ENCODE data around the gene SPATA20. TPM values are rescaled to one million over a fixed set of nuclear protein-coding genes. Genes with fewer than 3 reads are reported as not detected.
A peak's percentile ranks its signal among the peaks of the same experiment; 100 is the strongest.

The SPATA20 gene
- 8.0 TPM for total RNA-seq
- 12.4 TPM for polyA plus RNA-seq
- long read RNA-seq, donor 1, result 0 reads
- long read RNA-seq, donor 2, result 0 reads
- long read RNA-seq, donor 3, partial matches to known transcripts, result 9 of 10 reads
- long read RNA-seq, donor 3, other reads (novel, unspliced or antisense), result 0 of 10 reads
- long read RNA-seq, donor 4, partial matches to known transcripts, result 0 of 1 reads
- long read RNA-seq, donor 4, other reads (novel, unspliced or antisense), result 0 of 1 reads
- long read RNA-seq, donor 5, partial matches to known transcripts, result 28 of 31 reads
- long read RNA-seq, donor 5, other reads (novel, unspliced or antisense), result 0 of 31 reads
- long read RNA-seq, donor 6, partial matches to known transcripts, result 11 of 12 reads
- long read RNA-seq, donor 6, other reads (novel, unspliced or antisense), result 0 of 12 reads
- long read RNA-seq, donor 7, partial matches to known transcripts, result 0 of 1 reads
- long read RNA-seq, donor 7, other reads (novel, unspliced or antisense), result 0 of 1 reads
- long read RNA-seq, donor 8, partial matches to known transcripts, result 0 of 2 reads
- long read RNA-seq, donor 8, other reads (novel, unspliced or antisense), result 0 of 2 reads
- long read RNA-seq, donor 9, partial matches to known transcripts, result 0 of 1 reads
- long read RNA-seq, donor 9, other reads (novel, unspliced or antisense), result 0 of 1 reads
- long read RNA-seq, donor 10, result 0 reads

DNA sequence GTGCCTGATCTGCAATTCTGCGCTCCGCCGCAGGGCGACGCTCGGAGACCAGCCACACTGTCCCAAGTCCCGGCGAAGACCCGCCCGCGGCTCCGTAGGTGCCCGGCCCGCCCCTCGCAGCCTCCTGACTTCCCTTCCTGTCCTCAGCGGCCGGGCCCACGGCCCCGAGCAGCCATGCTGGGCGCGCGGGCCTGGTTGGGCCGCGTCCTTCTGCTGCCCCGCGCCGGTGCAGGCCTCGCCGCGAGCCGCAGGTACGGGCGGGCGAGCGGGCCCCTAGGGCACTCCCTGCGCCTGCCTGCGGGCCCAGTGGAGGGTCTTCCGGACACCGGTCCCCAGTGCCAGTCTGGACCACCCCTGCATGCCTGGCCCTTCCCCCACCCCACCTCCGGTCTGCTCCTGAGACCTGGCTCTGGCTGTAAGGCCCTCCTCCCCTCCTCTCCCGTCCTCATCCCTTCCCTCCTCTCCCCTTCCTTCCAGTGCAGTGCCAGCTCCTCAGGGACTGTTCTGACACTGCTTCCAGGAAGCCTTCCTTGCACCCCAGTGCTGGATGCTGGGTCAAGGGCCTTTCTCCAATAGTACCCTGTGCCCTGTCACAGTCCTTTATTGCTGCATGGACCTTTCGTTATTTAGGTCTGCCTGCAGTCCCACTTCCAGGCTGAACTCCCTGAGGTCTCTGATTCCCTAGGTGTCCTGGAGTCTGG, at the start of gene SPATA20:
TSS of gene SPATA20 (plus strand) at position 140 of the 701 bp plus-strand sequence. CDS start at position 175, 35 bp downstream.
- 7% methylated on average over 42 of the region's 42 CpGs for WGBS
- no peaks in the 10 kb centered on the region for H3K36me3 ChIP-seq (ENCODE audit: control insufficient read depth in 2 of 2, insufficient read depth in 2 of 2, low read length in 1 of 2)
- peak within 1 kb of the TSS; percentile 8 to 34 for H3K4me3 ChIP-seq (ENCODE audit: low read length in 2 of 2)
- no peaks in the 10 kb centered on the region for H3K9me3 ChIP-seq (ENCODE audit: control insufficient read depth in 2 of 2, insufficient read depth in 1 of 2, low read length in 1 of 2)
- peaks cover 10 to 68% of the 10 kb centered on the region in 2 donors for H3K27me3 ChIP-seq (ENCODE audit: control insufficient read depth in 2 of 2, insufficient read depth in 1 of 2, low read length in 1 of 2)
- H3K27ac ChIP-seq (ENCODE audit: low read depth in 1 of 2, low read length in 1 of 2), result no peak within 1 kb of the TSS
- peaks cover 5 to 7% of the 10 kb centered on the region in 2 donors for H3K4me1 ChIP-seq (ENCODE audit: control insufficient read depth in 2 of 2, insufficient read depth in 2 of 2, low read length in 2 of 2)
- DNase-seq (ENCODE audit: low read depth in 6 of 9, low spot score in 9 of 9), result peak in 8 of 9 donors; percentile 47 to 82 (median 58)

DNA sequence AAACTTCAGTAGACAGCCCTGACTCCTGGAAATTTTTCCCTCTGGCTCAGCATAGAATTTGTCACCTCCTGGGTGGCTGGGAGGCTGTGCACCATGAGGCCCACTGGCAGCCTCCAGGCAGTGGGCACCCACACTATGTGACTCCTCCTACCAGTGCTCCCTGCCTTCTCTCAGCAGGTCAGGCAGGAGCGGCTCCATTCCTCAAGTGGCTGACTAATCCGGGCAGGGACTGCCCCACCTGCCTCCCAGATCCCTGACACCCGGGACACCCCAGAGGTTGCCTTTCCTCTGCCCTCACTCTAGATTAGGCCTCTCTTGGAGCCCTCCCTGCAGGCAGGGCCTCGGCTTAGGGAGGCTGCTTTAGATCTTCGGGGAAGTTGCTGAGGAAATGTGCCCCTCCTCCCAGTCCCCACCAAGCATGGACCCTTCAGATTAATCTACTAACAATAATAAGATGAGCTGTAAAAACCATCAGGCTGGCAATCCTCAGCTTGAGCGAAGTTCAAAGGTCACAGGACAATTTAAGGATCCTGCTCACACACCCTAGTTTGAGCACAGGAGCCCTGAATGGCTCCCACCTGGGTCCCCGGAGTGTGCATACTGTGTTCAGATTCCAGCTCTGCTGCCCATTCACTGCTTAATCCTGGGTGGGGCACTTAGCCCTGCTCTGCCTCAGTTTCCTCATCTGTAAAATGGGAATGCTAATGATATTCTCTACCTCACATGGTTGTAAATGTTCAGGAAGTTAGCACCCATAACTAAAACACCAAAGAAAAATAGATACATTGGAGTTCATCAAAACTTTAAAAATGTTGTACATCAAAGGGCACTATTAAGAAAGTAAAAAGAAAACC, 48.7 kb upstream of the SPATA20 start:
- H3K27me3 ChIP-seq (ENCODE audit: control insufficient read depth in 2 of 2, insufficient read depth in 1 of 2, low read length in 1 of 2), result peaks cover 0 to 9% of the 10 kb centered on the region in 2 donors
- H3K9me3 ChIP-seq (ENCODE audit: control insufficient read depth in 2 of 2, insufficient read depth in 1 of 2, low read length in 1 of 2), result no peaks in the 10 kb centered on the region
- no peak for DNase-seq (ENCODE audit: low read depth in 6 of 9, low spot score in 9 of 9)
- no peaks in the 10 kb centered on the region for H3K4me1 ChIP-seq (ENCODE audit: control insufficient read depth in 2 of 2, insufficient read depth in 2 of 2, low read length in 2 of 2)
- H3K4me3 ChIP-seq (ENCODE audit: low read length in 2 of 2), result no peak overlapping the region
- no peaks in the 10 kb centered on the region for H3K36me3 ChIP-seq (ENCODE audit: control insufficient read depth in 2 of 2, insufficient read depth in 2 of 2, low read length in 1 of 2)
- no peak overlapping the region for H3K27ac ChIP-seq (ENCODE audit: low read depth in 1 of 2, low read length in 1 of 2)
- 95% methylated on average over 7 of the region's 7 CpGs for WGBS

DNA sequence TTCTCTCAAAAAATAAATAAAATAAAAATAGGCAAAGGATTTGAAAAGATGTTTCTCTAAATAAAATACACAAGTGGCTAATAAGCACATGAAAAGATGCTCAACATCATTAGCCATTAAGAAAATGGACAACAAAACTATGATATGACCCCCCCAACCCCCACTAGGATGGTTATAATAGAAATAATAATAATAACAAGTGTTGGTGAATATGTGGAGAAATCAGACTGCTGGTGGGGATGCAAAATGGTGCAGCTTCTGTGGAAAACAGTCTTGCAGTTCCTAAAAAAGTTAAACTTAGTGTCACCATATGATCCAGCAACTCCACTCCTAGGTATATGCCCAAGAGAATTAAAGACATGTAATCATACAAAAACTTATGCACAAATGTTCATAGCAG, 47.7 kb upstream of the SPATA20 start:
- Histone ChIP-seq H3K27ac (ENCODE audit: low read depth in 1 of 2, low read length in 1 of 2) (no peak overlapping the region), H3K27me3 (ENCODE audit: control insufficient read depth in 2 of 2, insufficient read depth in 1 of 2, low read length in 1 of 2) (peaks cover 0 to 9% of the 10 kb centered on the region in 2 donors), H3K36me3 (ENCODE audit: control insufficient read depth in 2 of 2, insufficient read depth in 2 of 2, low read length in 1 of 2) (no peaks in the 10 kb centered on the region), H3K4me1 (ENCODE audit: control insufficient read depth in 2 of 2, insufficient read depth in 2 of 2, low read length in 2 of 2) (peaks cover 0 to 8% of the 10 kb centered on the region in 2 donors), H3K9me3 (ENCODE audit: control insufficient read depth in 2 of 2, insufficient read depth in 1 of 2, low read length in 1 of 2) (no peaks in the 10 kb centered on the region), H3K4me3 (ENCODE audit: low read length in 2 of 2) (no peak overlapping the region)
- no peak for DNase-seq (ENCODE audit: low read depth in 6 of 9, low spot score in 9 of 9)

DNA sequence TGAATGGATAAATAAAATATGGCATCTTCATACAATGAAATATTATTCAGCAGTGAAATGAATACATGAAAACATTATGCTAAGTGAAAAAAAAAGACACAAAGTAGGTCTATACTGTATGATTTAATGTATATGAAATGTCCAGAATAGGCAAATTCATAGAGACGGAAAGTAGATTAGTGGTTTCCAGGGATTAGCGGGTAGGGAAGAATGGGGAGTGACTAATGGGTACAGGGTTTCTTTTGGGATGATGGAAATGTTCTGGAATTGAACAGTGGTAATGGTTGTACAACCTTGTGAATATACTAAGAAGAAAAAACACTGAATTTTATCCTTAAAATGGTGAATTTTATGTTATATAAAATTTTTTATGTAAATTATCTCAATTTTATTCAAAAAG, 47.3 kb upstream of the SPATA20 start:
- 98% methylated on average over 2 of the region's 2 CpGs for WGBS

DNA sequence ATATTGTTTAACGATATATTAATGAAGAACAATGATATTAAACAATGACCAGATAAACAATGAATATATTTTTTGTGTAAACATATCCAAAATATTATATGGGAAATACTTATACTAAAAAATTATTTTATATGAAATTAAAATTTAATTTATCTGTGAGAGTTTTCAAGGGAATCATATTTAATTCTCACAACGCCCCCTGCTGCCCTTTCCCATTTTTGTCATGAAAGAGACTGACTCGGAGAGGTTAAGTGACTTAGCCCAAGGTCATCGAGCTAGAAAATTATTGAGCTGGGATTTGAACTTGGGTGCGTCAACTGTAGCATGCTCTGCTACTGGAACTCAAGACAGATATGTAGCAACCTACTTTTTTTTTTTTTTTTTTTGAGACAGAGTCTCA, 45.9 kb upstream of the SPATA20 start:
- H3K9me3 ChIP-seq (ENCODE audit: control insufficient read depth in 2 of 2, insufficient read depth in 1 of 2, low read length in 1 of 2), result no peaks in the 10 kb centered on the region
- no peak overlapping the region for H3K4me3 ChIP-seq (ENCODE audit: low read length in 2 of 2)
- peak in 1 of 9 donors; percentile 33 for DNase-seq (ENCODE audit: low read depth in 6 of 9, low spot score in 9 of 9)
- H3K27ac ChIP-seq (ENCODE audit: low read depth in 1 of 2, low read length in 1 of 2), result no peak overlapping the region
- peaks cover 0 to 13% of the 10 kb centered on the region in 2 donors for H3K4me1 ChIP-seq (ENCODE audit: control insufficient read depth in 2 of 2, insufficient read depth in 2 of 2, low read length in 2 of 2)
- 47% methylated on average over 5 of the region's 5 CpGs for WGBS
- H3K36me3 ChIP-seq (ENCODE audit: control insufficient read depth in 2 of 2, insufficient read depth in 2 of 2, low read length in 1 of 2), result no peaks in the 10 kb centered on the region
- peaks cover 0 to 13% of the 10 kb centered on the region in 2 donors for H3K27me3 ChIP-seq (ENCODE audit: control insufficient read depth in 2 of 2, insufficient read depth in 1 of 2, low read length in 1 of 2)

More for the DNA sequence above, 47.3 kb upstream of the SPATA20 start:
- Histone ChIP-seq H3K4me3 (ENCODE audit: low read length in 2 of 2) (no peak overlapping the region), H3K4me1 (ENCODE audit: control insufficient read depth in 2 of 2, insufficient read depth in 2 of 2, low read length in 2 of 2) (peaks cover 0 to 12% of the 10 kb centered on the region in 2 donors), H3K27me3 (ENCODE audit: control insufficient read depth in 2 of 2, insufficient read depth in 1 of 2, low read length in 1 of 2) (peaks cover 0 to 9% of the 10 kb centered on the region in 2 donors), H3K36me3 (ENCODE audit: control insufficient read depth in 2 of 2, insufficient read depth in 2 of 2, low read length in 1 of 2) (no peaks in the 10 kb centered on the region), H3K9me3 (ENCODE audit: control insufficient read depth in 2 of 2, insufficient read depth in 1 of 2, low read length in 1 of 2) (no peaks in the 10 kb centered on the region), H3K27ac (ENCODE audit: low read depth in 1 of 2, low read length in 1 of 2) (no peak overlapping the region)
- DNase-seq (ENCODE audit: low read depth in 6 of 9, low spot score in 9 of 9), result no peak

DNA sequence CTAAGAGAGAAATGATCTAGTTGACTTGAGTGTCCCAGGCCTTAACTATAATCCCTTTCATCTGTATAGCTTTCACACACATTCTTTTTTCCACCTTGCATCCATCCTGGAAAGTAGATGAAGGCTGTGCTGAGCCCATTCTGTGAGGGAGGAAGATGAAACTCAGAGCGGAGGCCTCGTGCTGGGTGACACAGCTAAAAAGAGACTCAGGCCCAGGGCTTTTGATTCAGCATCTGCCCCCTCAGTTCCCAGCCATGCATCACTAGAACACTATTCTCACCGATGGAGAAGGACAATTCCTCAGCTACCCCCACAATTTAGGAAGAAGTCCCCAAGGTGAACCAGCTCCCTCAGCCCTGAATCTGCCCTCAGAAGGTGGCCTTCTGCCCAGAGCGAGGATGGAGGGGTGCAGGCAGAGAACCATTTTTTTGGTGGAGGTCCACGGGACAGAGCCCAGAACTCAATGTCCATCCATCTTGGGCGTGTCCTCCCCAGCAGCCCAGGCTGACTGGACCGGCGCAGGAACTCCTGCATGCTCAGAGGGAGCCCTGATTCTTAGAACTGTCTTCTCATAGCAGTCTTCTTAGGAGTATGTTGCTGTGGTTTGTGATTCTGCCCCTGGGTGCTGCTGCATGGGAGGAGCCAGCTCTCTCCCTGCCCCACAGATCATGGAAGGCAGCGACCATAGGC, 44.5 kb upstream of the SPATA20 start:
- no peak for DNase-seq (ENCODE audit: low read depth in 6 of 9, low spot score in 9 of 9)
- no peak overlapping the region for H3K27ac ChIP-seq (ENCODE audit: low read depth in 1 of 2, low read length in 1 of 2)
- WGBS, result 93% methylated on average over 9 of the region's 9 CpGs

DNA sequence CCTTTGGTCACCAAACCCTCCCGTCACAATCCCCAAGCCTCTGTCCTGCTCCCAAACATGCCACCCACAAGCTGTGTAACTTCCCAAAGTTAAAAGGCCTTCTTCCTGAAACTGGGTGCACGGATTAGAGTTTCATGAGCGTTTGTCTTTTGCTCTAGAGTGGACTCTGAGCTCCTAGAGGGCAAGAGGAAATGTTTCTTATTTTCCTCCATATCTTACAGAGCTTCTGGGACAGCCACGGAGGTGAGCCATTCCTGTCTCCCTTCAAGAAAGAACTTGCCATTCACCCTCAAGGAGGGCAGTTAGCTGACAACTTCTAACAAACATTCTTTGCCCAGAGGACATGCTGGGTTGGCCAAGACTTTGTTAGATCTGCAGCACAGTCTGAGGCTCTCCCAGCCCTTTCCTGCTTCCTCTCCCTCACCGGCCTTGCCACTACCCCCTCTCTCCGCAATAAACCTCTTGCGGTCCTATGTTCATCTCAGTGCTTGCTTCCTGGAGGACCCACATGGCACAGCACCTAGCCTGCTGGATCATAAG, 41.3 kb upstream of the SPATA20 start:
- WGBS, result 81% methylated on average over 7 of the region's 7 CpGs
- Histone ChIP-seq H3K4me1 (ENCODE audit: control insufficient read depth in 2 of 2, insufficient read depth in 2 of 2, low read length in 2 of 2) (peaks cover 8 to 31% of the 10 kb centered on the region in 2 donors), H3K27ac (ENCODE audit: low read depth in 1 of 2, low read length in 1 of 2) (no peak overlapping the region), H3K4me3 (ENCODE audit: low read length in 2 of 2) (no peak overlapping the region), H3K27me3 (ENCODE audit: control insufficient read depth in 2 of 2, insufficient read depth in 1 of 2, low read length in 1 of 2) (peaks cover 0 to 29% of the 10 kb centered on the region in 2 donors), H3K36me3 (ENCODE audit: control insufficient read depth in 2 of 2, insufficient read depth in 2 of 2, low read length in 1 of 2) (no peaks in the 10 kb centered on the region), H3K9me3 (ENCODE audit: control insufficient read depth in 2 of 2, insufficient read depth in 1 of 2, low read length in 1 of 2) (peaks cover 0 to 2% of the 10 kb centered on the region in 2 donors)
- no peak for DNase-seq (ENCODE audit: low read depth in 6 of 9, low spot score in 9 of 9)

More for the DNA sequence above, 44.5 kb upstream of the SPATA20 start:
- Histone ChIP-seq H3K9me3 (ENCODE audit: control insufficient read depth in 2 of 2, insufficient read depth in 1 of 2, low read length in 1 of 2) (no peaks in the 10 kb centered on the region), H3K36me3 (ENCODE audit: control insufficient read depth in 2 of 2, insufficient read depth in 2 of 2, low read length in 1 of 2) (no peaks in the 10 kb centered on the region), H3K27me3 (ENCODE audit: control insufficient read depth in 2 of 2, insufficient read depth in 1 of 2, low read length in 1 of 2) (peaks cover 0 to 17% of the 10 kb centered on the region in 2 donors), H3K4me3 (ENCODE audit: low read length in 2 of 2) (no peak overlapping the region), H3K4me1 (ENCODE audit: control insufficient read depth in 2 of 2, insufficient read depth in 2 of 2, low read length in 2 of 2) (peaks cover 0 to 14% of the 10 kb centered on the region in 2 donors)

DNA sequence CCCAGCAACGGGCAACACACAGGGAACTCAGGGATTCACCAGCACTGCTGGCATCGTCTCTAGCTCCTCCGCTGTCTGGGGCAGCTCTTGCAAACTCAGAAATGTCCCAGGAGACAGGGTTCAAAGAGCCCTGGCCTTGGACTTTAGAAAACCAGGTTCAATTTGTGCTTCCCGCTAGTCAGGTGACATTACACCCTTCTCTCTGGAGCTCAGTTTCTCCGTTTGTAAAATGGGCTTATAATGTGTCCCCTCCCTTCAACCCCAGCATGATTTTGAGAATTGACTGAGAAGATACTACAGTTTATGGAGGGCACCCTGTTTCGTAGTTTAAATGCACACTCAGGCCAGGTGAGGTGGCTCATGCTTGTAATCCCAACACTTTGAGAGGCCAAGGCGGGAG, 40.7 kb upstream of the SPATA20 start:
- Histone ChIP-seq H3K4me3 (ENCODE audit: low read length in 2 of 2) (no peak overlapping the region), H3K36me3 (ENCODE audit: control insufficient read depth in 2 of 2, insufficient read depth in 2 of 2, low read length in 1 of 2) (no peaks in the 10 kb centered on the region), H3K27me3 (ENCODE audit: control insufficient read depth in 2 of 2, insufficient read depth in 1 of 2, low read length in 1 of 2) (peaks cover 0 to 29% of the 10 kb centered on the region in 2 donors), H3K27ac (ENCODE audit: low read depth in 1 of 2, low read length in 1 of 2) (no peak overlapping the region), H3K4me1 (ENCODE audit: control insufficient read depth in 2 of 2, insufficient read depth in 2 of 2, low read length in 2 of 2) (peaks cover 8 to 33% of the 10 kb centered on the region in 2 donors), H3K9me3 (ENCODE audit: control insufficient read depth in 2 of 2, insufficient read depth in 1 of 2, low read length in 1 of 2) (peaks cover 0 to 2% of the 10 kb centered on the region in 2 donors)
- no peak for DNase-seq (ENCODE audit: low read depth in 6 of 9, low spot score in 9 of 9)
- 84% methylated on average over 7 of the region's 7 CpGs for WGBS
